HepG2 (cell line): ENCODE data around the gene CCDC38. TPM values are rescaled to one million over a fixed set of nuclear protein-coding genes. Genes with fewer than 3 reads are reported as not detected.

Experiments
- ETV6 ChIP-seq: sonication (generic); formaldehyde crosslinking; conservative IDR thresholded peaks from 2 replicates; pipeline ENCODE4 v1.4.0; 2020; ENCODE audit warnings: missing genetic modification reagents
- GATAD2A ChIP-seq: IDR thresholded peaks from 2 replicates; pipeline ENCODE4 v1.6.1; 2016
- HNRNPK ChIP-seq: fragments of 200-400 bp; formaldehyde crosslinking; IDR thresholded peaks from 2 replicates; pipeline ENCODE4 v1.6.1; 2018; ENCODE audit warnings: low read length, low read depth, moderate library complexity, mild to moderate bottlenecking; ENCODE audit not compliant: poor library complexity, severe bottlenecking
- JDP2 ChIP-seq: sonication (generic); formaldehyde crosslinking; IDR thresholded peaks from 2 replicates; pipeline ENCODE4 v1.8.1; 2022; ENCODE audit warnings: missing genetic modification reagents, borderline replicate concordance
- PRMT3 ChIP-seq: sonication (generic); formaldehyde crosslinking; IDR thresholded peaks from 2 replicates; pipeline ENCODE4 v1.8.1; 2022; ENCODE audit warnings: low read depth, mild to moderate bottlenecking, moderate library complexity, missing genetic modification reagents, borderline replicate concordance
- THYN1 ChIP-seq: sonication (generic); formaldehyde crosslinking; IDR thresholded peaks from 2 replicates; pipeline ENCODE4 v1.8.1; 2023; ENCODE audit warnings: low read depth, mild to moderate bottlenecking, moderate library complexity, missing genetic modification reagents, borderline replicate concordance
- ZNF292 ChIP-seq: sonication (generic); formaldehyde crosslinking; IDR thresholded peaks from 2 replicates; pipeline ENCODE4 v1.8.1; 2022; ENCODE audit warnings: mild to moderate bottlenecking, low read depth, missing genetic modification reagents, borderline replicate concordance
- ZNF33A ChIP-seq: sonication (generic); formaldehyde crosslinking; IDR thresholded peaks from 2 replicates; pipeline ENCODE4 v1.5.1; 2020; ENCODE audit warnings: missing genetic modification reagents, mild to moderate bottlenecking, moderate library complexity, borderline replicate concordance
- ZNF709 ChIP-seq: sonication (generic); formaldehyde crosslinking; IDR thresholded peaks from 2 replicates; pipeline ENCODE4 v1.5.0; 2020; ENCODE audit warnings: mild to moderate bottlenecking, missing genetic modification reagents
- ZNF720 ChIP-seq: sonication (generic); formaldehyde crosslinking; IDR thresholded peaks from 2 replicates; pipeline ENCODE4 v1.4.0; 2020; ENCODE audit warnings: missing genetic modification reagents
- polyA plus RNA-seq, 8 experiments: library from polyadenylated mRNA; depleted of rRNA in 3 of 8; stranded (reverse) in 7 of 8; unstranded in 1 of 8; fragments of >200 nt; fragmentation: Illumina TruSeq in 4 of 8; extraction: Trizol in 4 of 8; gene quantifications; 2 replicates each; pipeline versions ENCODE4 v1.2.1 to v1.2.3, GENCODE V29; 2011 to 2016; ENCODE audit warnings: low read depth in 4 of 8, missing spikeins in 1 of 8, mixed read lengths in 1 of 8; ENCODE audit not compliant: insufficient read depth in 1 of 8
- total RNA-seq, 5 experiments: library from RNA; depleted of rRNA; stranded (reverse); fragments of >200 nt; fragmentation: Illumina TruSeq; extraction: Trizol; gene quantifications; 2 replicates each; pipeline ENCODE4 v1.2.3, GENCODE V29; 2016; ENCODE audit warnings: low read depth in 1 of 5
- TF ChIP-seq, protein P1 (sequence below): sonication (generic); formaldehyde crosslinking; conservative IDR thresholded peaks from 2 replicates; pipeline ENCODE4 v1.8.1; 2023; ENCODE audit warnings: missing genetic modification reagents
- TF ChIP-seq, protein P2 (sequence below): sonication (generic); formaldehyde crosslinking; IDR thresholded peaks from 2 replicates; pipeline ENCODE4 v1.9.0; 2021; ENCODE audit warnings: missing genetic modification reagents, borderline replicate concordance
- TF ChIP-seq, protein P3 (sequence below): sonication (generic); formaldehyde crosslinking; IDR thresholded peaks from 2 replicates; pipeline ENCODE4 v1.5.1; 2020; ENCODE audit warnings: missing genetic modification reagents, mild to moderate bottlenecking, borderline replicate concordance
- TF ChIP-seq, protein P4 (sequence below): sonication (generic); formaldehyde crosslinking; IDR thresholded peaks from one replicate; pipeline ENCODE4 v1.5.1; 2020; ENCODE audit warnings: mild to moderate bottlenecking, missing genetic modification reagents; ENCODE audit errors: not compliant biosample characterization

Gene CCDC38
- total and polyA plus RNA-seq, 2 of the 13 experiments (the other 11 are each of a cell fraction or from before 2014, with no cell fraction given): 0.24 to 0.32 TPM

DNA sequence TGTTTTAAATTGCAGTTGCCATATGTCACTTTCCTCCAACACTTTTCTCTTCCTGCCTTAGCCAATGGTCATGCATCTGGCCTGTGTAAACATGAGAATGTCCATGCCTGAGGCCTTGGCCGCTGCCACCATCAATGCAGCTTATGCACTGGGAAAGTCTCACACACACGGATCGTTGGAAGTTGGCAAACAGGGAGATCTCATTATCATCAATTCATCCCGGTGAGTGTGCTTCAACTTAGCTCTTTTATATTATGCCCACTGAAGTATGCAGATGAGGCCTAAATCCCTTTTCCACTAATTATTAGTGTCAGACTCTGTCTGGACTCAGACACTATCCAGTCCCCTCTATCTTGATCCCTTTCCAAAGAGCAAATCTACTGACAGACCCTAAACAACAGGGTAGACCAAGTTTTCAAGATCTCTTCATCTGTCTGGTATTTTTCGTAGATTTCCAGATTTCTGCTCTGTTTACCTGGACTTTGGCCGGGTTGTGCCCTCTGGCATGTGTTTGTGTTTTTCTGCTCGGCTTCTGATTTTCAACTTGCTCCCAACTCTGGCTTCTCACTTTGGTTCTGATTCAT is 24.0 kb upstream of the CCDC38 start (continued):
- TF ChIP-seq ZNF292 (CRISPR knock-in tag): peak; percentile 81; the same call in 1 of the 2 replicates
- TF ChIP-seq HNRNPK: no peak
- TF ChIP-seq, protein P1, sequence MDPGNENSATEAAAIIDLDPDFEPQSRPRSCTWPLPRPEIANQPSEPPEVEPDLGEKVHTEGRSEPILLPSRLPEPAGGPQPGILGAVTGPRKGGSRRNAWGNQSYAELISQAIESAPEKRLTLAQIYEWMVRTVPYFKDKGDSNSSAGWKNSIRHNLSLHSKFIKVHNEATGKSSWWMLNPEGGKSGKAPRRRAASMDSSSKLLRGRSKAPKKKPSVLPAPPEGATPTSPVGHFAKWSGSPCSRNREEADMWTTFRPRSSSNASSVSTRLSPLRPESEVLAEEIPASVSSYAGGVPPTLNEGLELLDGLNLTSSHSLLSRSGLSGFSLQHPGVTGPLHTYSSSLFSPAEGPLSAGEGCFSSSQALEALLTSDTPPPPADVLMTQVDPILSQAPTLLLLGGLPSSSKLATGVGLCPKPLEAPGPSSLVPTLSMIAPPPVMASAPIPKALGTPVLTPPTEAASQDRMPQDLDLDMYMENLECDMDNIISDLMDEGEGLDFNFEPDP (CRISPR knock-in tag): no peak
- no peak for TF ChIP-seq THYN1 (CRISPR knock-in tag)
- TF ChIP-seq ETV6 (CRISPR knock-in tag): no peak
- TF ChIP-seq JDP2 (CRISPR knock-in tag): no peak
- TF ChIP-seq ZNF720: no peak
- TF ChIP-seq, protein P2, sequence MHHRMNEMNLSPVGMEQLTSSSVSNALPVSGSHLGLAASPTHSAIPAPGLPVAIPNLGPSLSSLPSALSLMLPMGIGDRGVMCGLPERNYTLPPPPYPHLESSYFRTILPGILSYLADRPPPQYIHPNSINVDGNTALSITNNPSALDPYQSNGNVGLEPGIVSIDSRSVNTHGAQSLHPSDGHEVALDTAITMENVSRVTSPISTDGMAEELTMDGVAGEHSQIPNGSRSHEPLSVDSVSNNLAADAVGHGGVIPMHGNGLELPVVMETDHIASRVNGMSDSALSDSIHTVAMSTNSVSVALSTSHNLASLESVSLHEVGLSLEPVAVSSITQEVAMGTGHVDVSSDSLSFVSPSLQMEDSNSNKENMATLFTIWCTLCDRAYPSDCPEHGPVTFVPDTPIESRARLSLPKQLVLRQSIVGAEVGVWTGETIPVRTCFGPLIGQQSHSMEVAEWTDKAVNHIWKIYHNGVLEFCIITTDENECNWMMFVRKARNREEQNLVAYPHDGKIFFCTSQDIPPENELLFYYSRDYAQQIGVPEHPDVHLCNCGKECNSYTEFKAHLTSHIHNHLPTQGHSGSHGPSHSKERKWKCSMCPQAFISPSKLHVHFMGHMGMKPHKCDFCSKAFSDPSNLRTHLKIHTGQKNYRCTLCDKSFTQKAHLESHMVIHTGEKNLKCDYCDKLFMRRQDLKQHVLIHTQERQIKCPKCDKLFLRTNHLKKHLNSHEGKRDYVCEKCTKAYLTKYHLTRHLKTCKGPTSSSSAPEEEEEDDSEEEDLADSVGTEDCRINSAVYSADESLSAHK (CRISPR knock-in tag): no peak
- TF ChIP-seq ZNF33A (CRISPR knock-in tag): peak; percentile 78; the same call in 1 of the 2 replicates
- no peak for TF ChIP-seq ZNF709 (CRISPR knock-in tag)
- TF ChIP-seq PRMT3 (CRISPR knock-in tag): no peak
- TF ChIP-seq GATAD2A (CRISPR knock-in tag): peak; percentile 89
- TF ChIP-seq, protein P3, sequence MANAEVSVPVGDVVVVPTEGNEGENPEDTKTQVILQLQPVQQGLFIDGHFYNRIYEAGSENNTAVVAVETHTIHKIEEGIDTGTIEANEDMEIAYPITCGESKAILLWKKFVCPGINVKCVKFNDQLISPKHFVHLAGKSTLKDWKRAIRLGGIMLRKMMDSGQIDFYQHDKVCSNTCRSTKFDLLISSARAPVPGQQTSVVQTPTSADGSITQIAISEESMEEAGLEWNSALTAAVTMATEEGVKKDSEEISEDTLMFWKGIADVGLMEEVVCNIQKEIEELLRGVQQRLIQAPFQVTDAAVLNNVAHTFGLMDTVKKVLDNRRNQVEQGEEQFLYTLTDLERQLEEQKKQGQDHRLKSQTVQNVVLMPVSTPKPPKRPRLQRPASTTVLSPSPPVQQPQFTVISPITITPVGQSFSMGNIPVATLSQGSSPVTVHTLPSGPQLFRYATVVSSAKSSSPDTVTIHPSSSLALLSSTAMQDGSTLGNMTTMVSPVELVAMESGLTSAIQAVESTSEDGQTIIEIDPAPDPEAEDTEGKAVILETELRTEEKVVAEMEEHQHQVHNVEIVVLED (CRISPR knock-in tag): no peak; the same call in 1 of the 2 replicates
- TF ChIP-seq, protein P4, sequence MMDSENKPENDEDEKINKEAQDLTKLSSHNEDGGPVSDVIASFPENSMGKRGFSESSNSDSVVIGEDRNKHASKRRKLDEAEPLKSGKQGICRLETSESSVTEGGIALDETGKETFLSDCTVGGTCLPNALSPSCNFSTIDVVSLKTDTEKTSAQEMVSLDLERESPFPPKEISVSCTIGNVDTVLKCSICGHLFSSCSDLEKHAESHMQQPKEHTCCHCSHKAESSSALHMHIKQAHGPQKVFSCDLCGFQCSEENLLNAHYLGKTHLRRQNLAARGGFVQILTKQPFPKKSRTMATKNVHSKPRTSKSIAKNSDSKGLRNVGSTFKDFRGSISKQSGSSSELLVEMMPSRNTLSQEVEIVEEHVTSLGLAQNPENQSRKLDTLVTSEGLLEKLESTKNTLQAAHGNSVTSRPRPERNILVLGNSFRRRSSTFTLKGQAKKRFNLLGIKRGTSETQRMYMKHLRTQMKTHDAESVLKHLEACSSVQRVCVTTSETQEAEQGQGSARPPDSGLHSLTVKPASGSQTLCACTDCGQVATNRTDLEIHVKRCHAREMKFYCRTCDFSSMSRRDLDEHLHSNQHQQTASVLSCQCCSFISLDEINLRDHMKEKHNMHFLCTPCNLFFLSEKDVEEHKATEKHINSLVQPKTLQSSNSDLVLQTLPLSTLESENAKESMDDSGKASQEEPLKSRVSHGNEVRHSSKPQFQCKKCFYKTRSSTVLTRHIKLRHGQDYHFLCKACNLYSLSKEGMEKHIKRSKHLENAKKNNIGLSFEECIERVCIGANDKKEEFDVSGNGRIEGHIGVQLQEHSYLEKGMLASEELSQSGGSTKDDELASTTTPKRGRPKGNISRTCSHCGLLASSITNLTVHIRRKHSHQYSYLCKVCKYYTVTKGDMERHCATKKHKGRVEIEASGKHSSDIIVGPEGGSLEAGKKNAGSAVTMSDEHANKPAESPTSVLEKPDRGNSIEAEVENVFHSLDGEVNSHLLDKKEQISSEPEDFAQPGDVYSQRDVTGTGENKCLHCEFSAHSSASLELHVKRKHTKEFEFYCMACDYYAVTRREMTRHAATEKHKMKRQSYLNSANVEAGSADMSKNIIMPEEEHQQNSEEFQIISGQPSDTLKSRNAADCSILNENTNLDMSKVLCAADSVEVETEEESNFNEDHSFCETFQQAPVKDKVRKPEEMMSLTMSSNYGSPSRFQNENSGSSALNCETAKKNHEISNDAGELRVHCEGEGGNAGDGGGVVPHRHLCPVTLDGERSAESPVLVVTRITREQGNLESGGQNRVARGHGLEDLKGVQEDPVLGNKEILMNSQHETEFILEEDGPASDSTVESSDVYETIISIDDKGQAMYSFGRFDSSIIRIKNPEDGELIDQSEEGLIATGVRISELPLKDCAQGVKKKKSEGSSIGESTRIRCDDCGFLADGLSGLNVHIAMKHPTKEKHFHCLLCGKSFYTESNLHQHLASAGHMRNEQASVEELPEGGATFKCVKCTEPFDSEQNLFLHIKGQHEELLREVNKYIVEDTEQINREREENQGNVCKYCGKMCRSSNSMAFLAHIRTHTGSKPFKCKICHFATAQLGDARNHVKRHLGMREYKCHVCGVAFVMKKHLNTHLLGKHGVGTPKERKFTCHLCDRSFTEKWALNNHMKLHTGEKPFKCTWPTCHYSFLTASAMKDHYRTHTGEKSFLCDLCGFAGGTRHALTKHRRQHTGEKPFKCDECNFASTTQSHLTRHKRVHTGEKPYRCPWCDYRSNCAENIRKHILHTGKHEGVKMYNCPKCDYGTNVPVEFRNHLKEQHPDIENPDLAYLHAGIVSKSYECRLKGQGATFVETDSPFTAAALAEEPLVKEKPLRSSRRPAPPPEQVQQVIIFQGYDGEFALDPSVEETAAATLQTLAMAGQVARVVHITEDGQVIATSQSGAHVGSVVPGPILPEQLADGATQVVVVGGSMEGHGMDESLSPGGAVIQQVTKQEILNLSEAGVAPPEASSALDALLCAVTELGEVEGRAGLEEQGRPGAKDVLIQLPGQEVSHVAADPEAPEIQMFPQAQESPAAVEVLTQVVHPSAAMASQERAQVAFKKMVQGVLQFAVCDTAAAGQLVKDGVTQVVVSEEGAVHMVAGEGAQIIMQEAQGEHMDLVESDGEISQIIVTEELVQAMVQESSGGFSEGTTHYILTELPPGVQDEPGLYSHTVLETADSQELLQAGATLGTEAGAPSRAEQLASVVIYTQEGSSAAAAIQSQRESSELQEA: no peak
